Hematopoietic multipotent progenitor cell (in vitro differentiated cells): ENCODE results near the gene MTARC1. TPM values are rescaled to one million over a fixed set of nuclear protein-coding genes. Genes with fewer than 3 reads are reported as not detected.

Experiments
- DNase-seq, 3 donors: peaks; one replicate each; pipeline ENCODE4 v3.0.0-alpha.2; 2011 to 2015; ENCODE audit warnings: low read depth in 2 of 3, low spot score in 2 of 3
- total RNA-seq: library from RNA; depleted of rRNA; stranded (reverse); fragments of >200 nt; gene quantifications from one replicate; pipeline ENCODE4 v1.2.3, GENCODE V29; 2012

Gene MTARC1
- 1.9 TPM for total RNA-seq

- peak in 2 of 3 donors; percentile 44 to 58 for DNase-seq
Observed at GRCh38 chr1:220786337-220787068, at the start of gene MTARC1. TSS of gene MTARC1 (plus strand) at chr1:220786913. CDS start at chr1:220786945, 32 bp downstream.

DNA sequence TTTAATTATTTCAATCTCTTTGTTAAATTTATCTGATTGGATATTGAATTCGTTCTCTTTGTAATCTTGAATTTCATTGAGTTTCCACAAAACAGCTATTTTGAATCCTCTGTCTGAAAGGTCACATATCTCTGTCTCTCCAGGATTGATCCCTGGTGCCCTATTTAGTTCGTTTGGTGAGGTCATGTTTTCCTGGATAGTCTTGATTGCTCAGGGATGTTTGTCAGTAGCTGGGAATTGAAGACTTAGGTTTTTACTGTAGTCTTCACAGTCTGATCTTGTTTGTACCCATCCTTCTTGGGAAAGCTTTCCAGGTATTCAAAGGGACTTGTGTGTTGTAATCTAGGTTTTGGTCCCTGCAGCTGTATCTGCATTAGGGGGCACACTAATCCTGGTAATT, 45.4 kb upstream of the MTARC1 start:
- DNase-seq = no peak

DNA sequence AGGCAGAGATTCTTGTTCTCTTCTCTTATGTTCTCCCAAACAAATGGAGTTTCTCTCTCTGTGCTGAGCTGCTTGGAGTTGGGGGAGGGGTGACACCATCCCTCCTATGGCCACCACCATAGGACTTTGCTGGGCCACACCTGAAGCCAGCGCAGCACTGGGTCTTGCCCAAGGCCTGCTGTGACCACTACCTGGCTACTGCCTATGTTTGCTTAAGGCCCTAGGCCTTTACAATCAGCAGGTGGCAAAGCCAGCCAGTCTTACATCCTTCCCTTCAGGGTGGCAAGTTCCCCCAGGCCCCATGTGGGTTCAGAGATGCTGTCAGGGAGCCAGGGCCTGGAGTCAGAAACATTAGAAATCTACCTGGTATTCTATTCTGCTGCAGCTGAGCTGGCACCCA, 44.9 kb upstream of the MTARC1 start:
- no peak for DNase-seq

DNA sequence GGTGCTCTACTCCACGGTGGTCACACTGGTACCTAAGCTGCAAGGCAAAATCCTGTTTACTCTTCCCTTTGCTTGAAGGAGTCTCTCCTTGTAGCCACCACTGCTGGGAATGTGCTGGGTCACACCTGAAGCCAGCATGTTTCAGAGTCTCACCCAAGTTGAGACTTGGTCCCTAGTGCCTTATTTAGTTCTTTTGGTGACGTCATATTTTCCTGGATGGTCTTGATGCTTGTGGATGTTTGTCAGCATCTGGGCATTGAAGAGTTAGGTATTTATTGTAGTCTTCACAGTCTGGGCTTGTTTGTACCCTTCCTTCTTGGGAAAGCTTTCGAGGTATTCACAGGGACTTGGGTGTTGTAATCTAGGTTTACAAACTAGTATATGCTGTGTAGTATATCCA, 44.2 kb upstream of the MTARC1 start:
- no peak for DNase-seq

DNA sequence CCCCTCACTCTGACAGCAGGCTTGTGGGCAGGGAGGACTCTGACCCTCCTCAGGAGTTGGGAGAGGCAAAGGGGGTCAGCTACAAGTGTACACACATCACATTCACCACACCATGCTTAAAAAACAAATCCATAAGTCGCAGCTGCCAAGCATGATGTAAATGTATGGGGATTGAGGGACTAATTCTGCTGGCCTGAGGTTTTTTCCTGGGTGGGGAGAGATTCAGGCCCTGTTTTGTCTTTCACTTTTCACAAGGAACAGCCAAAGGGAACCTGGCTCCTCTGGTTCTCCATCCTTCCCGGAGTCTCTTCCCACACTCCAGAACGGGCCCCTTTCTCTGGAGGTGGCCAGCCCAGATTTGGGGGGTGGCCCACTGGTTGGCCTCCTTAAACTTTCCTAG, 39.9 kb upstream of the MTARC1 start:
- no peak for DNase-seq

GRCh38 chr1:220747437-220748088, 39.1 kb upstream of the MTARC1 start:
- peak in 2 of 3 donors; percentile 18 to 33 for DNase-seq

DNA sequence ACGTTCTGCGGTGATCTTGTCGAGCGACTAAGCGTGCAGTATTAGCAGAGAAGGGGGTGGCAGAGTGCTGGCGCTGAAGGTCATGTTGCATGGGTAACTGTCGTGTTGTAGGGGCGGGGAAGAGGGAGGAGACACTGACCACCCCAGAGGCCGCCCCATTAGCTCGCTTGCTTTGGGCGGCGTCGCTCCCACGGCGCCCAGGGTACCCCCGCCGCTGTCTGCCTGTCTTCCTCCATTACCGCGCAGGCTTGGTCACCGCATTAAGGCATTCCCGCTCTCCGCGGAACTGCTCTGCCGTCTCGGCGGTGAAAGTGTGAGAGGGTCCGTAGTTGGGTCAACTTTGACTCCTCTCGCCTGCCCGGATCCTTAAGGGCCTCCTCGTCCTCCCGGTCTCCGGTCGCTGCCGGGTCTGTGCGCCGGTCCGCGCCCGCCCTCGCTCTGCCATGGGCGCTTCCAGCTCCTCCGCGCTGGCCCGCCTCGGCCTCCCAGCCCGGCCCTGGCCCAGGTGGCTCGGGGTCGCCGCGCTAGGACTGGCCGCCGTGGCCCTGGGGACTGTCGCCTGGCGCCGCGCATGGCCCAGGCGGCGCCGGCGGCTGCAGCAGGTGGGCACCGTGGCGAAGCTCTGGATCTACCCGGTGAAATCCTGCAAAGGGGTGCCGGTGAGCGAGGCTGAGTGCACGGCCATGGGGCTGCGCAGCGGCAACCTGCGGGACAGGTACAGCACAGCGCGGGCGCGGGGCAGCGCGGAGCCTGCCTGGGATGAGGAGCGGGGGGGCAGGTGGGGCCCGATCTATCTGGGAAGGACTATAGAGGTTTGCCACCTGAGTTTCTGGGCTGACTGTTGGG, 38.4 kb upstream of the MTARC1 start, which contains the start of gene MTARC2:
MTARC2 (plus strand) TSS at position 234 of the 846 bp plus-strand sequence; CDS start at position 444, 210 bp downstream.
- DNase-seq = peak in 2 of 3 donors; percentile 5 to 40

DNA sequence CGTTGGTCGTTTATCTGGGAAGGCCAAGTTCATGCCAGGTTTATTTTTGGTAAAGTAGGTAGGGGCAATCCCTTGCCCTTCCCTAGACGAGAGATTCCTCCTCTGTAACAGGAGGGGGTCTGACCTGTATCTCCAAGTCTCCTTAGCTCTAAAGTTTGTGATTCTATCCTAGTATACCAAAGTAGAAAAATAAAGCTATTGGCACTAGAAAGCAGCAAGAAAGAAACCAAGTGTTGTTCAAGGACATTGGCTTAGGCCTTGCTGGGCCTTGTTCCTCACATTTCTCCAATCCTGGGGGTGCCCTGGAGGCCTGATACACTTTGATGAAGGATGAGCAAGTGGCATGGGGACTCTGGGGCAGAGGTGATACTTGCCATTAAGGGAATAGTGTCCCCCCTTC, 37.8 kb upstream of the MTARC1 start:
- DNase-seq = no peak

- no peak for DNase-seq
Observed at GRCh38 chr1:220750131-220750515, 36.6 kb upstream of the MTARC1 start.

- no peak for DNase-seq
Observed at GRCh38 chr1:220751111-220751510, 35.6 kb upstream of the MTARC1 start.

DNA sequence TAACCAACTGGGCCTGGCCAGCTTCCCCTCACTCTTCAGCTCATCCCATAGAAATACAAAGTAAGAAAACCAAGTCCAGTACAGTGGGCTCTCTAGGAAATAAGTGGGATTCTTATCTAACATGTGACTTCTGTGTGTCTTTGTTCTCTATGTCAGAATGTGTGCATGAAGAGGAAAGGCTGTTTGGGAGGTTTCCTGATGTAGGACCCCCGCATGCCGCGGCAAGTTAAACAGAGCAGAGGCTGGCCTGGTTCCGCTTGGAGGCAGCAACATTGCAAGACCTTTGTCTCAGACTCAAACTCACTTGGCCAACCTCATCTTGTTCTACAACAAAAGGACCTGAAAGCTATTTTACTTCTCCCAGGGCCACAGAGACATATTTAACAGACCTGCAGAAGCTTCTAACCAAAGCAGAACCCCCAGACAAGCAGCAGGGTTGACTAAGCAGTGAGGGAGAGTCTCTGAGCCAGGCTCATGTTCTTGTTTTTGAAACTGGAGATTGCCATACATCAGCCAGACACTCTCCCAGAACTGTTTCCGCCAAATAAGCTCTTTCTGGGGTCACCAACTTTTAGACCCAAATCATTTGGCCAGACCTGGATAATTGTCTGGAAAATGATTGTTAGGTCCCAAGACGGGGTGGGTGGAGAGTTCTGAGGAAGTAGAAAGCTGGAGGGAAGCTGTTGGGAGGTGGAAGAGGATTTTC, 32.3 kb upstream of the MTARC1 start:
- DNase-seq = no peak

- no peak for DNase-seq
Observed at GRCh38 chr1:220754918-220755295, 31.8 kb upstream of the MTARC1 start.

DNA sequence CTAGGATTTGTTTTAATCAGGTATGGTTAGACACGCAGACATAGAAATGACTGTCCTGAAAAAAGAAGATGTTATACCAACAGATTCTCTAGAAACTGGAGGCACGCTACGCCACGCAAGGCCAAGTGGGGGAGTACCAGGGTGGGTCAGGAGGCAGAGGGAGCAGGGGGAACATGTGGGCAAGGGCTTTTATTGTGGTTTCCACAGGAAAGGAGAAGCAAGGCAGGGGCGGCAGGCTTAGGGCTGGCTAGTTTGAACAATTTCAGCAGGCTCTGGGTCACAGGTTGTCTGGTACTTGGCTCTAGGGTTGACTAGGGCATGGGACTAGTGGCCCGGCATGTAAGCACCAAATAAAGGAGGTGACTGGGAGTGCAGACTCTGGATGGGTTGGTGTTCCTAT, 31.4 kb upstream of the MTARC1 start:
- DNase-seq = peak in 1 of 3 donors; percentile 31

- DNase-seq = no peak
Observed at GRCh38 chr1:220757441-220757840, 29.3 kb upstream of the MTARC1 start.

GRCh38 chr1:220759147-220759546, 27.6 kb upstream of the MTARC1 start:
- no peak for DNase-seq

DNA sequence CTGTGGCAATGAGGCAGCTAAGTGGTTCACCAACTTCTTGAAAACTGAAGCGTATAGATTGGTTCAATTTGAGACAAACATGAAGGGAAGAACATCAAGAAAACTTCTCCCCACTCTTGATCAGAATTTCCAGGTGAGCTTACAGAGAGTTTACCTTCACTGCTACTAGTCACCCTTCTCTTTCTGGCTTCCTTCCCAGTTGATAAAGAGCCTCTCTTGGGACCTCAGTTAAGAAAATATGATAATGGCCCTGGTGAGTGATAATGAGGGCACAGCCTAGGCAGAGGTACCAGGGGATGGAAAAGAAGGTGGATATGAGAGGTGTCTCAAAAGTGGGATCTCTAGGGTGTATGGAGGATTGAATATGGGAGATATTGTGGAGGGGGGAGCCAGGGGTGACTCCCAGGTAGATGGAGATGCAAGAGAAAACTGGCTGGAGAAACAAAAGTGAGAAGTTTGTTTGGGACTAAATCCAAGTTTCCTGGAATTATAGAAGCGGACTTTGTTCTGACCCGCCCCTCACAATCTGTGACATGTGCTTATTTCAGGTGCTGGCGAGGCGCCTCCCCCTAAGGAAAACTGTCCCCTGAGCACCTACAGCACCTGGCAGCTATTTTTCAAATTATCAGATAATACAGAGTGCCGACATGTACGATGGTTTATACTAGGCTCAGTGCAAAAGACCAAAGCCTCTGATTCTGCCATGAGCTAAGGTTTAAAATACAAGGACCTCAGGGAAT, 24.9 kb upstream of the MTARC1 start:
- no peak for DNase-seq

GRCh38 chr1:220764757-220765156, 22.0 kb upstream of the MTARC1 start:
- DNase-seq = no peak

DNA sequence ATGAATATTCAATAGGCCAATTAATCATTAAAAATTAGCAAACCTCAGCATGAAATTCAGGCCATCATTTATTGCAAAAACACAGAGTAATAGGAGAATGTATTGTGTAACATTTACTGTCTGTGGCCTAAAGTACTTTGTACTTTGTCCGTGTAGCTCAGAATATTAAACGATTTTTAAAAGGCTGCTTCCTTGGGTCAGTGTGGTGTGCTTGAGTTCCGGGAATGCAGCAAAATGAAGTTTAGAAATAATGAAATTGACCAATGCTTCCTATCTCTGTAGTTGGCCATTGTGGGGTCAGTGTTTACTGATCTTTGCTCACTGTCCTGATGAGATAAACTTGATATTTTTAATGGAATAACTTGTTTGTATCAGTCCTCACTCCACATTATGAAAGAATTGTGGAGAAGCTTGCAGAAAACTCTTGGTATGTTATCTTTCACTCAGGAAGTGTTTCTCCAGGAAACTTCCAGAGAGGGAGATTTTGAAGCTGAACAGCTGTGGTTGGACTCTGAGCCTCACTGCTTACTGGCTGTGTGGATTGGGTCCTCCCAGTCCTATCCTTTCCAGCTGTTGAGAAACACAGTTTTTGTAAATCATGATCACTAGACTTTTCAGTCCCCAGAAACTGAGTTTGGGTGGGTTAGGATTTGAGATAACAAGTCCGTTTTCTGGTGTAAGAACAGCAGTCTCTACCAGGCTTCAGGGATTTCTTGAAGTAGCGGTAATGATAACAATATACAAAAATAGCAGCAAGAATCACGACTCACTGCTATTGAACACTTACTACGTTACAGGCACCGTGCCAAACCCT, 19.2 kb upstream of the MTARC1 start:
- no peak for DNase-seq

- DNase-seq = no peak
Observed at GRCh38 chr1:220768126-220768601, 18.5 kb upstream of the MTARC1 start.
